HG03442 (cell line): Measurements from ENCODE around the gene YKT6.
"Not testable (repeated sequence)": the region's sequence is repeated elsewhere in the genome, so short reads cannot be mapped to it uniquely, and the experiment has no call there.

Experiments
- ATAC-seq: cut with Tn5 transposase; IDR thresholded peaks from one replicate; pipeline ENCODE4 v1.9.1; 2021; ENCODE audit warnings: mild to moderate bottlenecking, moderate library complexity; ENCODE audit not compliant: unreplicated experiment

Gene YKT6

GRCh38 chr7:44171901-44172300 lies 28.9 kb upstream of the YKT6 start:
- not testable (repeated sequence) for ATAC-seq

GRCh38 chr7:44172352-44172751 lies 28.4 kb upstream of the YKT6 start:
- ATAC-seq, result no peak

GRCh38 chr7:44172803-44173424 lies 27.9 kb upstream of the YKT6 start:
- ATAC-seq, result no peak

- ATAC-seq, result no peak
Measured at GRCh38 chr7:44173911-44174693, 26.7 kb upstream of the YKT6 start.

- not testable (repeated sequence) for ATAC-seq
Measured at GRCh38 chr7:44174694-44174948, 26.2 kb upstream of the YKT6 start.

GRCh38 chr7:44175730-44176129 lies 25.0 kb upstream of the YKT6 start:
- ATAC-seq, result no peak

GRCh38 chr7:44176486-44176885 lies 24.3 kb upstream of the YKT6 start:
- ATAC-seq, result no peak

GRCh38 chr7:44177570-44178131 lies 23.1 kb upstream of the YKT6 start:
- ATAC-seq, result no peak

- ATAC-seq, result no peak
Measured at GRCh38 chr7:44180631-44181030, 20.1 kb upstream of the YKT6 start.

GRCh38 chr7:44182827-44183226 lies 18.0 kb upstream of the YKT6 start:
- ATAC-seq, result no peak

- ATAC-seq, result no peak
Measured at GRCh38 chr7:44183386-44183785, 17.4 kb upstream of the YKT6 start.

- ATAC-seq, result no peak
Measured at GRCh38 chr7:44184206-44184872, 16.4 kb upstream of the YKT6 start.

GRCh38 chr7:44184873-44185446 lies 15.8 kb upstream of the YKT6 start:
- ATAC-seq, result no peak

- no peak for ATAC-seq
Measured at GRCh38 chr7:44185729-44186128, 15.0 kb upstream of the YKT6 start.

- ATAC-seq, result no peak
Measured at GRCh38 chr7:44186736-44187135, 14.0 kb upstream of the YKT6 start.

GRCh38 chr7:44187636-44188416 lies 13.0 kb upstream of the YKT6 start:
- no peak for ATAC-seq

GRCh38 chr7:44188480-44189225 lies 12.1 kb upstream of the YKT6 start:
- no peak for ATAC-seq

- ATAC-seq, result no peak
Measured at GRCh38 chr7:44189286-44189992, 11.3 kb upstream of the YKT6 start, which contains the start of gene GCK. TSS of gene GCK (minus strand) at chr7:44189439. CDS start at chr7:44188953, 486 bp downstream.
